NCI-H2107 treated with DMSO at 0.1 percent for 48 hours (cell line): ENCODE measurements around the gene TROAP.
A peak's percentile ranks its signal among the peaks of the same experiment; 100 is the strongest.
"Not testable (repeated sequence)": the region's sequence is repeated elsewhere in the genome, so short reads cannot be mapped to it uniquely, and the experiment has no call there.

ENCODE experiments used
- DNase-seq: peaks from one replicate; lab custom pipeline; 2025; ENCODE audit not compliant: unreplicated experiment; lab: John Stamatoyannopoulos, UW

Gene TROAP

DNA sequence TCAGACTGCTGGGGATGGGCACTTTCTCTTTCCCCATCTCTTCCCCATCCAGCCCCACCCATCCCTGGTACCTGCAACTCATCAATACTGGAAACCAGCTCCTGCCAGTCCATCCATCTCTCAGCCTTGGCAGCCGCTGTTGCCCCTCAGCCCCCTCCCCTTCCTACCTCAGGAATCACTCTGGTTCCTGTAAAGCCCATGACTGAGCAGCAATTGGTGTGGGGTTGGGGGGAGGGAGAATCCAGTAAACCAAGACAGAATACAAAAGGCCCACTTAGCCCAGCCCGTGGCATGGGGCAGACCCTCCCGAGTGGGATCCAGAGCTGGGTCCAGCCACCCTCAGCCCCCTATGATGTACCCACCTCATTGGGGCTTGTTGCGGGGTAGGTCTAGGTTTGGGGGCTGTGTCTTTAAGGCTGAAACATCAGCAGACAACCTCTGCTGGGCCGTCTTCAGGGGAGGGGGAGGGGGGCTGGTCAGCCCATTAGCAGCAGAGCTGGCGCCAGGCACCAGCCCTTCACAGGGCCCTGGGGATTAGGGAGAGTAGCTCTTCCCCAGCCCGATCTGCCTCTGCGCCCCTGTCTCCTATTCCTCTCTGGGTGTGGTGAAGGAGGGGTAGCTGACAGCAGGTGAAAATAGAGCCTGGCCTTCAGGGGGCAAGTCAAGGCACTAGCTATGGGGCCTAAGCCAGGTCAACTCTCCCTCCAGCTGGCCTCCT is 28.8 kb upstream of the TROAP start:
- DNase-seq: no peak

GRCh38 chr12:49294804-49295081 is 28.3 kb upstream of the TROAP start:
- DNase-seq: no peak

GRCh38 chr12:49295082-49295936 is 27.7 kb upstream of the TROAP start, which contains the start of gene PRPH:
Gene PRPH (plus strand): TSS chr12:49295147. CDS start chr12:49295201, 54 bp downstream.
- DNase-seq: no peak

DNA sequence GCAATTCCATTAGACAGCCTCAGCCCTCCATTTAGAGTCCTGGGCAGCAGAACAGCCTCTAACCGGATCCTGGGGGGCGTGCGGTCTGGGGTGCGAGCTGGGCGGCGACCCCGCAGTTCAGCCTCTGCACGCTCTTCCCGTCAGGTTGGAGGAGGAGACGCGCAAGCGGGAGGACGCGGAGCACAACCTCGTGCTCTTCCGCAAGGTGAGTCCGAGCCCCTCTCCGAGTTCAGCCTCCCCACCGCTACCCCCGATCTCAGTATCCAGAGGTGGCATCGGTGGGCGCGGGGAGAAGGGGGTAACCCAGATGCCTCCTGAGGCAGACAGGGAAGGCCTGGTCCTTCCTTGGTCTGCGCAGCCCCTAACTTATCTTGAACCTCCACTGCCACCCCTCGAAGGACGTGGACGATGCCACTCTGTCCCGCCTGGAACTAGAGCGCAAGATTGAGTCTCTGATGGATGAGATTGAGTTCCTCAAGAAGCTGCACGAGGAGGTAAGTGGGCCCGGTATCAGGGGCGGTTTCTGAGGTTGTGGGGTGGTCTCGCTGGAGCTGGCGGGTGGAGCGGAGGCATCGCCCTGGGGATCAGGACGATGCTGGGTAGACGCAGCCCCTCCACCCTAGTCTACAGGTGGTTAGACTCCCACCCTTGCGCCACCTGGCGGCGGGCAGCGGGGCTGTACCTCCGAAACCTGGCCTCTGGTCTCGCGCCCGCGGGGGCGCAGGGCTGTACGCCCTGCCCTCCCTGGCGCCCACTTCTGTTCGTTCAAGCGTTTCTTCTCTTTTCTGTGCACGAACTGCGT is 26.8 kb upstream of the TROAP start:
- DNase-seq: peak; percentile 33

- DNase-seq: no peak
Measured at GRCh38 chr12:49296836-49297694, 26.0 kb upstream of the TROAP start.

GRCh38 chr12:49297695-49298060 is 25.4 kb upstream of the TROAP start:
- DNase-seq: no peak

GRCh38 chr12:49298160-49298559 is 24.9 kb upstream of the TROAP start:
- no peak for DNase-seq

DNA sequence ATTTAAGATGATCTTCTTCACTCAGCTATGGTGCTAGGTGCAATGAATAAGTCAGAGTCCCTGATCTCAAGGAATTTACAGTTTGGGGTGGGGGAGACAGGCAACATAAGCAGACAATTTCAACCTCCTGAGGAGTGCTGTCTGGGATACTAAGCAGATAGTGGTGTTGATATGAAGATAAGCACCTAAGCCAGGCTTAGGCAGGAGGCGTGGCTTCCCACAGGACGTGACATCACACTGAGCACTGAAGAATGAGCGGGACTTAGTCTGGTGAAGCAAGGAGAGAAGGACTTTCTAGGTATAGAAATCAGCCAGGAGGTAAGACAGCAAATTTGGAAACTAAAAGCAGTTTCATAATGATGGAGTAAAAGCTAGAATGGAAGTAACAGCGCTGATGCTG is 21.3 kb upstream of the TROAP start:
- no peak for DNase-seq

DNA sequence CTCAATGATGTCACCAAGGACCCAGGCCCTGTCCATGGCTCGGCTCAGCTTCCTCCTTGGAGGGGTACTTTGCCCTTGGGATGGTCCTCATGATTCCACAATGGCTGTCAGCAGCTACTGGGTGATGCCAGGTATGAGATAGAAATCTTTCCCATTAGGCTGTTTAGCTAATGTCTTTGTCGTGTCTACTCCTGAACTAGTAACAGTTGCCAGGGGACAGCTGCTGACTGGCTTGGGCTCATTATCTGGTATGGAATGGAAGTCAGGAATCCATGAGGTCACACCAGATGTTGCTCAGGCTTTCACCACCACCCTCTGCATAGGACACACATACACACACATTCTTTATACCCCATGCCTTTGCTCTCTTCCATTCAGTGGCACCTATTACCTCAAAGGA is 18.9 kb upstream of the TROAP start:
- DNase-seq: no peak

GRCh38 chr12:49305762-49306510 is 17.1 kb upstream of the TROAP start:
- DNase-seq: no peak

GRCh38 chr12:49309386-49309785 is 13.7 kb upstream of the TROAP start:
- DNase-seq: no peak

GRCh38 chr12:49310451-49311000 is 12.5 kb upstream of the TROAP start:
- not testable (repeated sequence) for DNase-seq

DNA sequence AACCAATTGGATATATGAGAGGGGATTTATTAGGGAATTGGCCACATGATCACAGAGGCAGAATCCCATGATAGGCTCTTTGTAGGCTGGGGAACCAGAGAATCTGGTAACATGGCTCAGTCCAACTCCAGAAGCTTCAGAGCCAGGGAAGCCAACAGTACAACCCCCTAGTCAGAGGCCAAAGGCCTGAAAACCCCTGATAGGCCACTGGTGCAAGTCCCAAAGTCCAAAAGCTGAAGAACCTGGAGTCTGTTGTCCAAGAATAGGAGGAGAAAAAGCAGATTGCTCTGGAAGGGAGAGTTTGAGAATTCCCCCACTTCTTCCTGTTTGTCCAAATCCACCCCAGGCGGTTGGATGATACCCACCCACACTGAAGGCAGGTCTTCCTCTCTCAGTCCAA is 8.2 kb upstream of the TROAP start:
- DNase-seq: no peak

GRCh38 chr12:49317118-49317517 is 5.9 kb upstream of the TROAP start:
- DNase-seq: not testable (repeated sequence)

DNA sequence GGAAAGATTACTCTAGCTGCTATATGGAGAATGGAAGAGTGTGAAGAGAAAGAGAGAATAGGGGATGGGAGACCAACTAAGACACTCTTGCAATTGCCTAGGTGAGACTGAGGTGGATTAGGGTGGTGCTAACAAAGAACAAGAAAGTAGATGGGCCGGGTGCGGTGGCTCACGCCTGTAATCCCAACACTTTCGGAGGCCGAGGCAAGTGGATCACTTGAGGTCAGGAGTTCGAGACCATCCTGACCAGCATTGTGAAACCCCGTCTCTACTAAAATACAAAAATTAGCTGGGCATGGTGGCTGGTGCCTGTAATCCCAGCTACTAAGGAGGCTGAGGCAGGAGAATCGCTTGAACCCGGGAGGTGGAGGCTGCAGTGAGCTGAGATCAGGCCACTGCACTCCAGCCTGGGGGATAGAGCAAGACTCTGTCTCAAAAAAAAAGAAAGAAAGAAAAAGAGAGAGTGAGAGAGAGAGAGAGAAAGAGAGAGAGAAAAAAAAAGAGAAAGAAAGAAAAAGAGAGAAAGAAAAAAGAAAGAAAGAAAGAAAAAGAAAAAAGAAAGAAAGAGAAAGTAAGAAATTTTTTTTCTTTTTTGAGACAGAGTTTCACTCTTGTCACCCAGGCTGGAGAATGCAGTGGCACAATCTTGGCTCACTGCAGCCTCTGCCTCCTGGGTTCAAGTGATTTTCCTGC is 2.5 kb upstream of the TROAP start:
- not testable (repeated sequence) for DNase-seq

- no peak for DNase-seq
Measured at GRCh38 chr12:49322367-49322707, 718 bp upstream of the TROAP start.

DNA sequence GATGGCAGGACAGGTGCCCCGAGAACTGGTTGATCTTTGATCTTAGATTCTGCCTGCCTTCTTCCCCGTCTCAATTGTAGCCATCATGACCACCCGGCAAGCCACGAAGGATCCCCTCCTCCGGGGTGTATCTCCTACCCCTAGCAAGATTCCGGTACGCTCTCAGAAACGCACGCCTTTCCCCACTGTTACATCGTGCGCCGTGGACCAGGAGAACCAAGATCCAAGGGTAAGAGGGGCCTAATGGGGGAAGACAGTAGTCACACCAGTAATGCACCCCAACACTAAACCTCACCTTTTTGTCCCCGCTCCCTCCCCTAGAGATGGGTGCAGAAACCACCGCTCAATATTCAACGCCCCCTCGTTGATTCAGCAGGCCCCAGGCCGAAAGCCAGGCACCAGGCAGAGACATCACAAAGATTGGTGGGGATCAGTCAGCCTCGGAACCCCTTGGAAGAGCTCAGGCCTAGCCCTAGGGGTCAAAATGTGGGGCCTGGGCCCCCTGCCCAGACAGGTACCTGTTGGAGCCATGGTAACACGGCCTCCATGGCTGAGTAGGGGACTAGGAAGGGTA is 556 bp downstream of the TROAP start:
- no peak for DNase-seq

- no peak for DNase-seq
Measured at GRCh38 chr12:49325606-49326005, 2.6 kb downstream of the TROAP start.

DNA sequence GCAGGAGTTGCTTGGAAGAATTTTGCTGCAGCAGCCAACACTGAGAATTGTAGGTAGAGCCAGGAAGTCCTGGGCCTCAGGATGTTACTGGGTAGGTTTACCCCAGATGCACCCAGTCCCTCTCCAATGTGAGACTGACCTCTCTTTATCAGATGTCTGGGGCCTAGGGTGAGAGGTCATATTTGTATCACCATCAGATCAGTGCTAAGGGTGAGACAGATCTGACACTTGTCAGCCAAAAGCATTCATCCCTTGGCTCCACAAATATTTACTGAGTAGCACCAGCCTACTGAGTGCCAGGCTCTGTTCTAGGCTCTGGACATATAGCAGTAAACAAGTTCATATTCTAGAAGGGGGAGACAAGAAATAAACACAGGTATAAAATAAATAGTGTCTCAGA is 4.3 kb downstream of the TROAP start:
- no peak for DNase-seq
